ENCODE data around the gene STK38L. TPM values are rescaled to one million over a fixed set of nuclear protein-coding genes. Genes with fewer than 3 reads are reported as not detected.

STK38L gene
- polyA plus RNA-seq, 2 of the 4 experiments (the other 2 are of a cell fraction), result 17.3 to 32.2 TPM

DNA sequence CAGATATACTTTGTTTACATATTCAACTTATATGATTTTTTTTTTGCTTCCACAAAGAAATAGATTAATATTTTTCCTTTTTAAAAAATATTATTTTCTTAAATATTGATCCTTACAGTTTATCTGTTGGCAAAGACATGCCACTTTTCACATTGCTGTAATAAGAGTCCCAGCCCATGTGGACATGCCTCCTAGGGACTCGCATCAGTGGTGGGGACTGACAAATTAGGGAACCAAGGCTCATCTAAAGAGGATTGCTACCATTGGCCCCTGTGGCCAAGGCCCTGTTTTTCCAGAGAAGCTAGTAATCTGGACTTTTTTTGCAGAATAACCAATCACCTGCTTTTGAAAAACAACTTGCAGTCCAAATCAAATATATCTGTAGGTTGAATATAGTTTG lies 60.8 kb downstream of the STK38L start:
- WGBS (ENCODE audit: missing lambda C conversion rate), result 88% methylated on average over 1 of the region's 1 CpG
- DNase-seq (ENCODE audit: low read depth in 1 of 2, low spot score in 1 of 2), result no peak
- H3K4me1 ChIP-seq, result peaks cover 10% of the 10 kb centered on the region; the same call in 2 of the 3 replicates
- H3K4me2 ChIP-seq, result no peak overlapping the region
- CTCF ChIA-PET, result interaction anchor here (0.7 to 10.6 kb wide), 11 partner anchors 8 to 451 kb away, joined by 3 to 104 read pairs (median 4); partner anchors contain the start of genes MED21 and TM7SF3
- no peak for FAIRE-seq
- POLR2A ChIA-PET, result interaction anchor here (0.8 to 2.9 kb wide), 4 partner anchors 19 to 291 kb away, joined by 3 to 17 read pairs (median 4); partner anchors contain the start of genes MED21 and TM7SF3
- no peak overlapping the region for H3K27ac ChIP-seq
- ATAC-seq, result no peak
- H3K9me3 ChIP-seq, result no peaks in the 10 kb centered on the region
- TF ChIP-seq FOSB (CRISPR knock-in tag; IDR thresholded peaks at IDR 0.05) (no peak), HOXB5 (CRISPR knock-in tag; IDR thresholded peaks at IDR 0.05) (no peak), CHD4 (IDR thresholded peaks at IDR 0.05; ENCODE audit: borderline replicate concordance) (no peak)
- no peak overlapping the region for H3K4me3 ChIP-seq

DNA sequence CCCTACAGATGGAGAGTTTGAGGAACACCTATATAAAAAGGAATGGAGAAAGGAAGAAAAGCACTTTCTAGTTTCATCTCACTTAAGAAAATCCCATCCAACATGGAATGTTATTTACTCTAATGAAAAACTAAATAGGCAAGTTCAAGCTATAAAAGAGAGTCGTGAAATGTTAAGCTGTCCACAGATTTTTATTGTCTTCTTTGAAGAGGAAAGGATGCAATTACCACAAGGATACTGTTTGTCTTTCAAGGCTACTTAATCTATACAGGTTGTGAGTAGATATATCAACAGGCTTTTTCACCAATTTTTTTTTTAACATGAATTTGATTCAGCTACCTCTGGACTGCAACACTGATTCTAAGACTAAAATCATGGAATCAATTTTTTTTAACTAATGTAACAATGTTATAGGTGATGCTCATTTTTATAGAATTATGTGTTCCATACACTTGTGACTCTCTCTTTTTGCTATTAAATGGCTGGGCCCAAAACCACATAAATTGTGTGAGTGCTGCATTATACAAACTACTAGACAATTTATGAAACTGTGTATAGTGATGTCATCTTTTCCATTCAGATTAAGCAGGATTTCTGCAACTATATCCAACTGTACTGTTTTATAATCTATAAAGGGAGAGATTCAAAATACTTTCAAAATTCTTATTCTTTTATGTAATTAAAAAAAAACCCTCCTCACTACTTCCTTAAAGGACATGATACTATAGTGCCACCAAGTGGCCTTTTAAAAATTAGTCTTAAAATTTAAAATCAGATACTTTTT lies 61.8 kb downstream of the STK38L start:
- peak; percentile 77 for FAIRE-seq
- Histone ChIP-seq H3K4me3 (no peak overlapping the region), H3K4me1 (peaks cover 10% of the 10 kb centered on the region; the same call in 2 of the 3 replicates), H3K4me2 (no peak overlapping the region), H3K9me3 (no peaks in the 10 kb centered on the region), H3K27ac (no peak overlapping the region)
- POLR2A ChIA-PET, result interaction anchor here (0.6 to 2.9 kb wide), 6 partner anchors 20 to 290 kb away, joined by 3 to 17 read pairs (median 5); partner anchors contain the start of genes MED21 and STK38L
- 0 out of 6 replicates have a peak, but pooled peaks of 1 of the 2 experiments have one; percentile 39 for ATAC-seq
- CTCF ChIA-PET, result interaction anchor here (0.6 to 10.6 kb wide), 42 partner anchors 9 to 468 kb away, joined by 3 to 104 read pairs (median 4); partner anchors contain the start of genes MED21, STK38L and TM7SF3
- WGBS (ENCODE audit: missing lambda C conversion rate), result 80% methylated on average over 1 of the region's 1 CpG
- DNase-seq (ENCODE audit: low read depth in 1 of 2, low spot score in 1 of 2), result peak; percentile 15 to 49
- TF ChIP-seq NPAS2 (CRISPR knock-in tag; IDR thresholded peaks at IDR 0.05; ENCODE audit: borderline replicate concordance), result no peak
- TF ChIP-seq, protein P1, sequence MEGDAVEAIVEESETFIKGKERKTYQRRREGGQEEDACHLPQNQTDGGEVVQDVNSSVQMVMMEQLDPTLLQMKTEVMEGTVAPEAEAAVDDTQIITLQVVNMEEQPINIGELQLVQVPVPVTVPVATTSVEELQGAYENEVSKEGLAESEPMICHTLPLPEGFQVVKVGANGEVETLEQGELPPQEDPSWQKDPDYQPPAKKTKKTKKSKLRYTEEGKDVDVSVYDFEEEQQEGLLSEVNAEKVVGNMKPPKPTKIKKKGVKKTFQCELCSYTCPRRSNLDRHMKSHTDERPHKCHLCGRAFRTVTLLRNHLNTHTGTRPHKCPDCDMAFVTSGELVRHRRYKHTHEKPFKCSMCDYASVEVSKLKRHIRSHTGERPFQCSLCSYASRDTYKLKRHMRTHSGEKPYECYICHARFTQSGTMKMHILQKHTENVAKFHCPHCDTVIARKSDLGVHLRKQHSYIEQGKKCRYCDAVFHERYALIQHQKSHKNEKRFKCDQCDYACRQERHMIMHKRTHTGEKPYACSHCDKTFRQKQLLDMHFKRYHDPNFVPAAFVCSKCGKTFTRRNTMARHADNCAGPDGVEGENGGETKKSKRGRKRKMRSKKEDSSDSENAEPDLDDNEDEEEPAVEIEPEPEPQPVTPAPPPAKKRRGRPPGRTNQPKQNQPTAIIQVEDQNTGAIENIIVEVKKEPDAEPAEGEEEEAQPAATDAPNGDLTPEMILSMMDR (IDR thresholded peaks at IDR 0.05), result peak; percentile 68; the same call in 2 of the 3 replicates
- TF ChIP-seq BCL3 (IDR thresholded peaks at IDR 0.05), result no peak
- TF ChIP-seq ELK1 (IDR thresholded peaks at IDR 0.05; ENCODE audit: low read depth, low read length), result no peak
- no peak for TF ChIP-seq E2F6 (IDR thresholded peaks at IDR 0.05; ENCODE audit: borderline replicate concordance, low read depth)
- TF ChIP-seq, protein P2, sequence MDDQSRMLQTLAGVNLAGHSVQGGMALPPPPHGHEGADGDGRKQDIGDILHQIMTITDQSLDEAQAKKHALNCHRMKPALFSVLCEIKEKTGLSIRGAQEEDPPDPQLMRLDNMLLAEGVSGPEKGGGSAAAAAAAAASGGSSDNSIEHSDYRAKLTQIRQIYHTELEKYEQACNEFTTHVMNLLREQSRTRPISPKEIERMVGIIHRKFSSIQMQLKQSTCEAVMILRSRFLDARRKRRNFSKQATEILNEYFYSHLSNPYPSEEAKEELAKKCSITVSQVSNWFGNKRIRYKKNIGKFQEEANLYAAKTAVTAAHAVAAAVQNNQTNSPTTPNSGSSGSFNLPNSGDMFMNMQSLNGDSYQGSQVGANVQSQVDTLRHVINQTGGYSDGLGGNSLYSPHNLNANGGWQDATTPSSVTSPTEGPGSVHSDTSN (IDR thresholded peaks at IDR 0.05), result no peak
- no peak for TF ChIP-seq MAFK (IDR thresholded peaks at IDR 0.05; ENCODE audit: partially characterized antibody)
- no peak for TF ChIP-seq ZSCAN20 (CRISPR knock-in tag; IDR thresholded peaks at IDR 0.05)
- TF ChIP-seq SMC3 (IDR thresholded peaks at IDR 0.05), result peak; percentile 67; the same call in 2 of the 3 replicates
- no peak for TF ChIP-seq HES2 (IDR thresholded peaks at IDR 0.05)
- no peak for TF ChIP-seq HOXB5 (CRISPR knock-in tag; IDR thresholded peaks at IDR 0.05)
- no peak for TF ChIP-seq RNF2 (IDR thresholded peaks at IDR 0.05; ENCODE audit: borderline replicate concordance, low read depth)
- no peak for TF ChIP-seq EHF (CRISPR knock-in tag; IDR thresholded peaks at IDR 0.05)
- TF ChIP-seq USF2 (IDR thresholded peaks at IDR 0.05), result no peak
- no peak for TF ChIP-seq FOXS1 (CRISPR knock-in tag; IDR thresholded peaks at IDR 0.05)
- no peak for TF ChIP-seq CBX2 (IDR thresholded peaks at IDR 0.05; ENCODE audit: borderline replicate concordance, low read depth)
- no peak for TF ChIP-seq HOXA7 (CRISPR knock-in tag; IDR thresholded peaks at IDR 0.05)
- TF ChIP-seq TFCP2L1 (CRISPR knock-in tag; IDR thresholded peaks at IDR 0.05), result no peak
- no peak for TF ChIP-seq REST (IDR thresholded peaks at IDR 0.05)
- no peak for TF ChIP-seq ZC3H11A (IDR thresholded peaks at IDR 0.05)
- TF ChIP-seq POLR2A (IDR thresholded peaks at IDR 0.05; ENCODE audit: low read length), result no peak

Data from A549 (cell line).